SK-N-SH treated with all-trans-retinoic acid at 6 μM for 48 hours (cell line): Measurements from ENCODE around the gene TRPM5.

ENCODE experiments used
- CSDC2 ChIP-seq: fragments of 250-450 bp; sonication (Bioruptor Pico); IDR thresholded peaks from 2 replicates; pipeline ENCODE4 v1.5.0; 2020; ENCODE audit warnings: mild to moderate bottlenecking, moderate library complexity
- ISL1 ChIP-seq: fragments of 250-450 bp; sonication (Bioruptor Pico); IDR thresholded peaks from 2 replicates; pipeline ENCODE4 v2.1.2; 2022; ENCODE audit warnings: mild to moderate bottlenecking, moderate library complexity
- RARB ChIP-seq: fragments of 250-450 bp; sonication (Bioruptor Pico); IDR thresholded peaks from 2 replicates; pipeline ENCODE4 v1.8.0; 2021; ENCODE audit warnings: mild to moderate bottlenecking, moderate library complexity
- TSHZ2 ChIP-seq: fragments of 250-450 bp; sonication (Bioruptor Pico); IDR thresholded peaks from 2 replicates; pipeline ENCODE4 v1.5.0; 2020; ENCODE audit warnings: mild to moderate bottlenecking, moderate library complexity
- ZFP3 ChIP-seq: fragments of 250-450 bp; sonication (Bioruptor Pico); IDR thresholded peaks from 2 replicates; pipeline ENCODE4 v1.5.0; 2020; ENCODE audit warnings: mild to moderate bottlenecking, moderate library complexity
- ZNF70 ChIP-seq: fragments of 450-650 bp; formaldehyde crosslinking; IDR thresholded peaks from 2 replicates; pipeline ENCODE4 v1.5.0; 2020; ENCODE audit warnings: mild to moderate bottlenecking, moderate library complexity
- ZNF8 ChIP-seq: fragments of 450-650 bp; formaldehyde crosslinking; IDR thresholded peaks from 2 replicates; pipeline ENCODE4 v1.5.0; 2020; ENCODE audit warnings: mild to moderate bottlenecking, moderate library complexity

GRCh38 chr11:2436521-2437031 lies 7.7 kb downstream of the TRPM5 start:
- TF ChIP-seq CSDC2 (CRISPR knock-in tag) (no peak), RARB (CRISPR knock-in tag) (no peak), ZFP3 (CRISPR knock-in tag) (no peak), TSHZ2 (CRISPR knock-in tag) (no peak), ZNF8 (CRISPR knock-in tag) (no peak), ZNF70 (CRISPR knock-in tag) (no peak), ISL1 (CRISPR knock-in tag) (no peak)
